Stimulated activated CD8-positive, alpha-beta memory T cell treated with anti-CD3 and anti-CD28 coated beads, Interleukin-2, amount 100 ng/mL, for 48 hours (primary cell): ENCODE data around the gene DSE.

Experiments used
- DNase-seq, 2 donors: peaks; one replicate each; pipeline ENCODE4 v3.0.0-alpha.2; 2020; ENCODE audit warnings: low read depth in 2 of 2

The DSE gene

DNA sequence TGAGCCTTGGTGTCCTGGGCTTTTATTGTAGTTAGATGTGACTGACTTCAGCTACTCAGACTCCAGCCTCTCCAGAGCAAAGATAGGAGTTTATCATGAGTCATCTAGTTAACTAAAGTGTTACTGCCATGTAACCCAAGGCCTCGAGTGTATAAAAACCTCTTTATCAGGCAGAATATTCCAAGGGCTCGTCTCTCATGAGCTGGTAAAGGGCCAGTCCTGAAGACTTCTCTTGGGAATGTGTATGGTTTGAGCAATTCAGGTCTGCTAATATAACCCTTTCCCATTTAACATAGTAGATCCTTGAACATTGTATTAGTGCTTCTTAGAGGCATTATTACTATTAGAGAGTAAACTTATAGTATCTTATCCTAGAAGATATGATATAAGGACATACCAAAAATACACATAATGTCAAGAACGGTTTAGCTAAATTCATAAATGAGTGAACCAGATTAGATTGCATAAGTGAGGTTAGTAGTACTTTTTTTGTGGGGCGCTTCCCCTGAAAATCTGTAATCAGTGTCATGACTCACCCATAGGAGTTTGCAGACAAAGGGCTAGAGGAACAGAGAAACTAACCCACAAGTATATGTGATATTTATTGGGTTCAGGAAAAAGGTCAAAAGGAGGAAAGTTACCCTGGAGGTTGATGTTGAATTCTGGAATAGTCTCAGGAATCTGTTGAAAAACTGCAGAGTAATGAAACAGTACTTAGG lies 16.0 kb downstream of the DSE start:
- no peak for DNase-seq

DNA sequence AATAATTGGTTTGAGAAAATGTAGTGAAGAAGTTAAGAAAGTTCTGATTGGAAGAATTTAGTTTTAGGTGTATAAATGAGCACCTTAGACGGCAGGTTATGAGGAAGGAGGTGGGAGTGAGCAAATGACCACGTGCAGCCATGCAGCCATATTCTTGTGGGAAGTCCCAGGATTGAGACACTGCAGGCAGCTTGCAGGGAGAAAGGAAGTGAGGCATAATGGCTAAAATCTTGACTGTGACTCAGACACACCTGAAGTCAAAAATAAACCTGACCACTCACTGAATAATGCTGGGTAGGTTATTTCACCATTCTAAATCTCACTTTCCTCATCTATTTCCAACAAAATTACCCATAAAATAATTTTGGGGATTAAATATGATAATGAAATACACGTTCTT lies 16.6 kb downstream of the DSE start:
- no peak for DNase-seq

DNA sequence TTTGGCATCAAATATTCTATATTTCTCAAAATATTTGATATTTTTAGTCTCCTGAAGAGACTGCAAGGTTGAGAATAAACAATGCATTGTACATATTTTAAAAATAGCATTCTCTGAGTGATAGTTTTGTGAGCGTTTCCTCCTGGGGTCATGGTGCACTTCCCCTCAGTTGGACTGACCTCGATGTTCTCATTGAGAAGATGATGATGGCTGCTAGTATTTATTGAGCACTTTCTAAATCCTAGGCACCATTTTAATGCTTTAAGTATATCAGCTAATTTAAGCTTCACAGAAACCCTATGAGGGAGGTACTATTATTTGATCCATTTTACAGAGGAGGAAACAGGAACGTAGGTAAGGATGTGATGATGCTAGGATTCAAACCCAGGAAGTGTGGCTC lies 18.2 kb downstream of the DSE start:
- DNase-seq: no peak

DNA sequence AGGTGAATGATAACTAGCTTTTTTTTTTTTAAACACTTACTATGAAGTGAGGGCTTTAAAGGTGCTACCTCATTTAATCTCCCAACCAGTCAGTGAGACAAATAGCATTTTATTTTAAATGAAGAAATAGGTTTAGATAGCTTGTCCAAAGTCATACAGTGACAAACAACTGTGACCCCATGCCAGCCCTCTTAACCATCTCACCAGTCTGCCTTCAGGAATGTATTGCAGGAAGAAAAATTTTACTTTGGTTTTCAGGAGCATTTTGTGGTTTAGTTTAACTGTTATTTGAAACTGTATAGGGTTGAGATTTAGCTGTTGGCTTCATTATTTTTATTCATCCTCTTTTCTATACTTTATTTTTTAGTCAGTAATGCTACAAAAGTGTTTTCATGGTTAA lies 18.6 kb downstream of the DSE start:
- no peak for DNase-seq

DNA sequence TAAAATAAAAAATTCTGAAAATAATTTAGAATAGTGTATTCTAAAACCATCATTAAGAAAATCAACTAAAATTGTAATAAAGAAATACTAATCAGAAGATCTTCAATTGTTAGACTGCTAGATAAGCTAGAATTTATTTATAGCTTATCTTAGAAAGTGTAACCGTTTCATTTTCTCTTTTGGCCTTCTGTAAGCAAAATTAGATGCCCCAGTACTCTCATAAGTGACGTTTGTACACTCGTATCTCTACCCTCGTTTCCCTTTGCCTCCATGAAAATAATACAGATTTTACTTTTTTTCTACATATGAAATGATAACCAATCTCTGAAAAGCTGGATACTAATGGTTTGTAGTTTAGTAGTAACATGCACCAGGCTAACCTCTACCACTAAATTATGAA lies 19.8 kb downstream of the DSE start:
- no peak for DNase-seq

DNA sequence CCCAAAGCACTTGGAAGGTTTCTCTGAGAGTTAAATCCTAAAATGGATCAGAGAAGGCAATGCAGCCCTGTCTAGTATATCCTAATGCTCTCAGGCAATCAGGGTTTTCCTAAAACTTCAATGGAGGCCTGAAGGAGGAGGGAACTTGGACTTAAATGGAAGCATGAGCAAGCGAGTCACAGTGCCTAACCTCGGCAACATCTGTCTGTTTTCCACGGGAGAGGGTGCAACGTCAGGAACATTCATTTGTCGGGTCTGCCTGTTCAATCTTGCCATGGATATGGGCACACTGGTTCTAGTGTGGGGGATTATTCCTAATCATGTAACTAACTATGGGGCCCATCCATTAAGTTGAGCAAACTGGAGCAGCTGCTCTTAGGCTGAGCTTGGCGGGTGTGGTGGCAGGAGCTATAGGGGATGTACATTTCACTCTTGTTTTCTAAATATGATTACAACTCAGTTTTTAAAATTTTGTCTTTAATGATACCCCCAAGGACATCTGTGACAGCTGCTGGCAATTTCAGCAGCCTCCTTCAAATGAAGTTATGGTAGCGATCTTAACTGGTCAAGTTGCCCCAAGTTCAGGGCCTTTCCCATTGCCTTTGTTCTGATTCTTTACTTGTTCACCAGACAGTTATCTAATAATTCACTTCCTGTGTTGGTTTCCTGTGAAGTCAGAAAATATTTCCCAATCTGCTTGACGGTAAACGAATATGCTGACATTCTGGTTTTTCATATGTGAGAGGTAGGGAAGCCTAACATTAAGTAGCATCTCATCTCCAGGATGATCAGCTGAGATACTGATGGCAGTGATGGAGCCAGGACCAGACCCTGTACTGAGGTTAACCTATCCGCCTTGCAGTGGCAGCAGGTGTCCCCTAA lies 21.6 kb downstream of the DSE start:
- no peak for DNase-seq

DNA sequence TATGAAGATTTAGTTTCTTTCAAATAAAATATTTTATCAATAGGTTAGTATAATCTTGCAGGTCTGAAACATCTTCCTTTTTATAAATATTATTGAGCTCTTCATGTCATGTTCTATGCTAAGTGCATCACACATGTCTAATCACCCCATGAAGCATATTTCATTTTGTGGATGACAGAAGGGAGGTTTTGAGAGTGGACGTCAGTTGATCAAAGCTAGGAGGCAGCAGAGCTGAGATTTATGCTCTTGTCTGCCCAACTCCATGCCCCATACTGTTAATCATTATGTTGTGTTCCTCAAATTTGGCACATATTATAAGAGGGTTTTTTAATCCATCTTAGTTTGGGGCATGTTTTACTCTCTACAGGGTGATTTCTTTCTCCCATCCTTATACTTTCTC lies 22.7 kb downstream of the DSE start:
- DNase-seq: no peak

DNA sequence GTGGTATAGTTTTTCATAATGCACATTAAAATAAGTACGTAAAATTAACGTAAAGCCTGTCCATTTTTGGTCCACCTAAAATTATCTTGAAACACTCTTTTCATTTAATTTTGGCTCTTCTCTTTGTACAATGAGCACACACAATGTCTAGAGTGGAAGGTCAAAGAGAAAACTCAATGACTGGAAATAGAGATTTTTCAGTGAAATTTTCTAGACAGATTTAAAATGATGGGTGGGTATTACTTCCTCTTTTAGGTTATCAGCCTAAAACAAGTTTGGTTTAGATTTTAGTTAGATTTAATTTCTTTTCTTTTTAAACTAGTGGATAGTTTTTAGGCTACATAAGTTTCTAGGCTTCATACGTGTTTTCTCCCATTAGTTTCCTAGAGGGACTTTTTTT lies 24.9 kb downstream of the DSE start:
- DNase-seq: no peak

DNA sequence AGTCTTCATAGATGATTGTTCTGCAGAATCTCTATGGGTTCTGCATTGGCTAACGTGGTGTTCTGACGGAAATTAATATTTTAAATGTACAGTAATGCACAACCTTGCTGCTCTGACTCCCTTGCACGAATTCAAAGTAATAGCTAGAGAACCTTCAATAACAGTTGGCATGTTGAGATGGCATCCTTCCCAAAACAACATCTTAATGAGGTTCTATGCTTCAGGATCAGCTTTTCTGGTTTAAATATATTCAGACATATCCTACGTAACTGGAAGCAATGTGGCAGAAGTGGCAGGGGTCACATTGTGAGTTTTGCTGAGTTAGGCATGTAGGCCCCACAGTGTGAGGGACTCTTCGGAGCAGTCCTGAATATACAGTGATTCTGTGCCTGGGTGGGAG lies 25.7 kb downstream of the DSE start:
- DNase-seq: no peak

DNA sequence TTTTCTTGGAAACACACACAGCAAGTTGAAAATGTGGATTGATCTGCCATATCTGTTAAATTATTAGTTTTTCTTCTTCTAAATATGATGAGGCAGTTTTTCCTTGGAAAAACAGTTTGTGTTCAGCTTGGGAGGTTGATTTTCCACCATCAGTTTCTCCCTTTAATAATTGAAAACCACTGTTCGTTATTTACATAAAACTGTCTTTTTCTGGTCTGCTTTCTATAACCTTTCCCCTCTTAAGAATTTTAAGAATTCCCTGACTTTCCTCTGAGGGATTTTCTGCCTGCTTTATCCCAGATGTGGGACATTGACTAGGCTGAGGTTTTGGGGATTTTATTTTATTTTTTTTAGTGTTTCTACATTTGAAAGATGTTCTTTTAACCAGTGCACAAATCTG lies 27.2 kb downstream of the DSE start:
- no peak for DNase-seq

DNA sequence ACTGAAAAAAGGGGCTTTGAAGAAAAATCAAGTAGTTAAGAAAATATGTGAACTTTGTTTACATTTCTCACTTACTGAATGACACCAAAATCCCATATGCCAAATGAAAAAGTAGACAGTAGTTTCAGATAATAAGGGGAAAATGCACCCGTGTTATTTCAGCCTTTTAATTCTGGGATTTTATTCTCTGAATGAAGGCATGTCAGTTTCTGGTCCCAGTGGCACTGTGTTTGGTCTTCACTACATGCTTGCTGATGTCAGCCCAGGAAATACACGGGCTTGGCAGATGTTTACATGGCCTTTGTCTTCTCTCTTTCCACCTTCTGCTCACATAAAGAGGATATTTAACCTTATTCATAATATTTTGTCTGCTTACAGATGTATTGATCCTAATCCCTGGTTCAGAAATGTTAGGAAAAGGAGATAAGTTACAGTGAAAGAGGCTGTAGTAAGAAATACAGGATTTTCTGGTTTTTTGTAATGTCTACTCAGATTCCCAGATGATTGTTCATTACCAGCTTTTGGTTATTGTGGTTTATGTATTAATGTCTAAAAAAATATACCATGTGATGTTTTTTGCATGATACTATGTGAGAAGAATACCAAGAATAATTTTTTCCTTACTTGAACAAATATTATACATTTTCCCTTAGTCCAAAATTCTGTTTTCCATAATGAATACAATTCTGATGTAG lies 27.7 kb downstream of the DSE start:
- DNase-seq: no peak

DNA sequence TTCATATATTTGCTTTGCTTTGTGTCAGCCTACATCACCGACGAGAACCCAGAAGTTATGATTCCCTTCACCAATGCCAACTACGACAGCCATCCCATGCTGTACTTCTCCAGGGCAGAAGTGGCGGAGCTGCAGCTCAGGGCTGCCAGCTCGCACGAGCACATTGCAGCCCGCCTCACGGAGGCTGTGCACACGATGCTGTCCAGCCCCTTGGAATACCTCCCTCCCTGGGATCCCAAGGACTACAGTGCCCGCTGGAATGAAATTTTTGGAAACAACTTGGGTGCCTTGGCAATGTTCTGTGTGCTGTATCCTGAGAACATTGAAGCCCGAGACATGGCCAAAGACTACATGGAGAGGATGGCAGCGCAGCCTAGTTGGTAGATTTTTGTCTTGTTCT lies 28.5 kb downstream of the DSE start:
- DNase-seq: no peak

DNA sequence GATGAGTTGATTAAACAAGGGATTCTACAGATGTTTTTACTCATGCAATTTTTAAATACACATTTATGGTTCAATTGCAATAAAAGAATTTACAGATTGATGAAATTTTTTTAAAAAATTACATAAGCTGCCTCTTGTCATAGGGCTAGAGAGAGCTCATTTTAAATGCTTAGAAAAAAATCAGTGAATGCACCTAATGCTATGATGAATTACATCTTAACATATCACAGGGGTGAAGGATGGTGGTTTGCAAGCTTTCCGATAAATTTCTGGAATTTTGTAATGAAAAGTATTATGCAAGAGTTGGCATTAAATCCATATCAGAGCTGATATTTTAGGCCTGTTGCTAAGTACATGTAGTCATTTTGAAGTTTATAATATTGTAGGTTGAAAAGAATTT lies 29.6 kb downstream of the DSE start:
- no peak for DNase-seq

DNA sequence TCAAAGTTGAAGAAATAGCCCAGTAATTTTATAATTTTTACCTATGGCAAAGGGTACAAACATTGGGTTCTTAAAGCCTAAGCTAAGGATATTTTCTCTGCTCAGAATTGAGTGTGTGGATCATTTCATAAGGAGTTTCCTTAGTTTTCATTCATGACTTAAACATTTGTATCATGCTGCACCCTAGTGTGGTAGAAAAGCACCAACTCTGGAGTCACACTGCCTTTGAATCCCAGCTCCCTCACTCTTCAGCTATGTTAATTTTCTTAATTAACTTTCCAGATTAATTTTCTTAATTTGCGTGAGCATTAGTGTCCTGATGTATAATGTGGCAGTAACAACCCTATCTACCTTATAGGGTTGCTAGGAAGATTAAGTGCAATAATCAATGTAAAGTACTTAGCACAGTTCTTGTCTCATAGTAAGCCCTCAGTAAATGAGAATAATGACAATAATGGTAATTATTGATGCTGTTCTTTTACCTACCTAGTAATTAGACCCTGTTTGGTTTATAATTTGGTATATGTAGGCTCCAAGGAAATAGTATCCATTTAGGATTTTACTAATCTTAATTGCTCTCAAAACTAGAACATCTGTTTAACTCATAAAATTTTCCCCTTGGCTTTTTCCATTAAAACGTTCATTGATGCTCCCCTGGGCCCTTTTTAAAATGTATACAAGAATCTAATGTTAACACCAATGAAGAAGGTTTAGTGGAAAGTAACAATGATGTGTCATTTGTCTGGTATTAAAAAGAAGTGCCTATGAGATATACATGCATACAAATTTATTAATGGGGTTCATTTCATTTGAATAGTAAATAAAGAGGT lies 31.6 kb downstream of the DSE start:
- DNase-seq: no peak

DNA sequence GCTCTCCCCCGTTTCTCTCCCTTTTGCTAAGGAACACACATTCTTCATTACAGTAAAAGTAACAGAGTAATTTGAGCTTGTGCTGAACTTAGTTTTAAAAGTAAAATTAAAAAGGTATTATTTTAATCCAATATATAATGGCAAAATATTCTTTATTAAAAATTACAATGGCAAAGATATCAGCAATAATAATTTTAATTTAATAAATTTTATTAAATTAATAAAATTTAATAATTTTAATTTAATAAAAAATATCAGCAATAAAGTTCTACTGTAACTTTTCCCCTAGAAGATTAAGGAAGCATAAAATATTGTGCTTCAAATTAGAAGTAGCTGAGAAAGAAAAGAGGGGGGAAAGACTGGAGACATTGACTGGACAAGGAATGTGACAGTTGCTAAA lies 32.5 kb downstream of the DSE start:
- no peak for DNase-seq

DNA sequence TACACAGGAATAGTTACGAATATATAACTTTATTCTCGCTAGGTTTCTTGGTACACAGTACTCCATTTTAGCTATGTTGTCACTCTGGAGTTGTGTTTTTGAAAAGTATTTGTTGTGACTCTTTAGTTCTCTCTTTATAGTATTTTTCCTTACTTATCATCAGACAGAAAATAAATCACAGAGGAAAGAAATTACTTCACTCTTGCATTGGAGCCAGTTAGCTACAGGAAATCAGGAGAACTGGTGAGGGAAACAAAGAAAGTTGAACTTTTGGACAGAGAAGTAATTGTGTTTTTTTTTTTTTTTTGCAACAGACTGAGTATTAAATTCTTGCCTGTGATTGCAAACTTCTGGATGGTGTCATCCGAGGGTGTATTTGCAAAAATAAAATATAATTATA lies 33.9 kb downstream of the DSE start:
- no peak for DNase-seq

DNA sequence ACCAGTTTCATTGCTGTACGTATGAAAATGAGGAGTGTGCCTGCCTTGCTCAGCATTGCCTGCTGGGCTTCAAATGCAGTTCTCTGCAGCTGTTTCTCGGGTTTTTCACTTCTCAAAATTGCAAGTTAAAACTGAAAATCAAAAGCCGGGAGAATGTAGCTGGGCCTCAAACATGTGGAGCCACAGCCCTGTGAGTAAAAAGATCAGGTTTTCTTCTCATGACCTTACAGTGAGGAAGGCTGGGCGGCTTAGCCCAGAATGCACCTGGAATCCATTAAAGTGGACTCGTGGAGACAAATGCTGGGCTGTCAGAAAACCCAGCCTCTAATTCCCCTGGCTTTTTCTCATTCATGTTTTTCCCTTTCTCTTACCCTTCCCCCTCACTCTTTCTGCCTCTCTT lies 34.4 kb downstream of the DSE start:
- no peak for DNase-seq

DNA sequence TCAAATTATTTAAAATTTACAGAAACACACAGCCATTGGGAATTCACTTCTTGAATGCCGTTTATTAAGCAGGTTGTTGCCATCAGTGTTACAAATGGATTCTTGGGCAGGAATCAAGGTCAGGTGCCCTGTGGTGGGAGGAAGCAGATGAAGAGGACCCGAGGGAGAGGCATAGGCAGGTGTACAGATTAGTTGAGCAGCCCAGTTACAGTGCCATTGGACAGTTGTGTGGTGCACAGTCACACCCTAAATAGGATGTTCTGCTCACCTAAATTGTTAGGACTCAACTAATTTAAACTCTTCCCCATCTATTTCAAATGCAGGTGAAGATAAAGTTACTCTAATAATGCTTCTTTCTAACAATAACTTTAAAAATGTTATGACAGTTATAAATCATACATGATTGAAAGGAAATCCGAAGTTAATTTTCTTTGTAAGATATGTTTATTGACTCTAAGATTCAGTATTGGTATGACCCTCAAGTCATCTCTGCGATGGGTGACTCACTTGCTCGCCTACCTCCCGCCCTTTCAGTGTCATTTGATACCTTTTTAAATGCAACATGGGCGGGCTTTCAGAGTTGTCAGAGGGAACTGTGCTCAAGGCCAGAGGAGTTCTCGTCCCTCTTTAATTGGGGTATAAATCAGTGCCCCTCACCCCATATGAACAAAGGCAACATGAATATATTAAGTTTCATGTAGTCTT lies 35.1 kb downstream of the DSE start:
- DNase-seq: no peak

DNA sequence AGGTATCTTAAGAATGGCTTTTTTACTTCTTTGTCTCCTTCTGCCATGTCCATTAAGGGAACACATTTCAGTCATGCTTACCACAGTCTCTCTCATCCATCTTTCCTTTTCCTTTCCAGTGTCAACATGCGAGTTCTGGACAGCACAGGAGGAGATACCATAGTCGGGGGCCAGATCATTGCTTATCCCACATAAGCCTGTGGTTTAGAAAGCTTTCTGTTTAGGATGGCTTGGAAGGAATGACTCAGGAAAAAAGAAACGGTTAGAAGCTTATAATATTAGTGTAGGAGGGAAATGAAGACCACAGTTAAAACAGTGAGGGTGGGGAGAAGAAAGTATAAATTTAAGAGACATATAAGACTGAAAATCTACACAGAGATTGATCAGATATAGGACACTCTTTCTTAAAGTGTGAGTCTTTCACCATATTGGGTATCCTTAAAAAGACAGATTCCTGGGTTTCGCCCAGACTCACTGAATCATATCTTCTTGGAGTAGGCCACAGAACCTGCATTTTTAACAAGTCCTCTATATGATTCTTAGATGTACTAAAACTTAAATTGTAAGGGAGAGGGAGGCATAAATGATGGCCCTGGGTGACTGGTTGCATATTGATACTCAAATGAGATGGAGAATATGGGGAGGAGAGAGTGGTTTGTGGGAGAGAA lies 36.1 kb downstream of the DSE start:
- DNase-seq: no peak

DNA sequence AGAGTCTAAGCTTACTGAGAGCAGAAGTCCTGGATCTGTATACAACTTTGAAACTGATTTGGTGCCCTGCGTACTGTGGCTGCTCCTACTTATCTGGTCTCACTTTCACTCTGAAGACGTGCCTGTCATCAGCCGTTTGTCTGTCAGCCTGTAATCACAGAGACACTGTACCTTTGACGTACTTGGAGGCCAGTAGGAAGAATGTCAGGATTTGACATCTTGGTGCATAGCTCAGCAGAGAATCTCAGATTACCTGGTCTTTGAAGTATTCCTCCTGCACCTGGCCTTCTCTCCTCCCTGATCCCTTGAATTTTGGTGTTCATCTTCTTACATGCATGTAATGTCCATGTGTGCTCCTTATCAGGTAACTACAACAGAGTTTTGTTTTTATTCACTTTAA lies 37.7 kb downstream of the DSE start:
- DNase-seq: no peak

DNA sequence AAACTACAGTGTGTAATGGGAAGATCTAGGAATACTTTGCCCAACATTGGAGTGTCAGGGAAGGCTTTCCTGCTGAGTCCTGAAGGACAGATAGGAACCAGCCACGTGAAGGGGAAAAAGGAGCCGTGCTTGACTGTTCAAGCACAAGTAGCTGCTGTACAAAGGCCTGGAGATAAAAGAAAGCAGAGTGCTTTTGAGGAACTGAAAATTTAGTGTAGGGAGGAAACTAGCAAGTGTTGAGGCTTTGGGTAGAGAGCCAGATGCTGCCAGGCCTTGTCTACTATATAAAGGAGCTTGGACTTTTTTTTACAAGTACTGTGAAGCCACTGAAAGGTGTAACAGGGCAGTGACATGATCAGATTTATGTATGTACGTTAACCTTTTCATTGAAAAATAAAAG lies 39.0 kb downstream of the DSE start:
- DNase-seq: no peak
